Spleen (tissue), 7 donors: ENCODE data around the gene EGFL8.

Experiments used
- CTCF ChIP-seq, 11 experiments: fragments of 200-600 bp in 7 of 11; fragments of 450-650 bp in 4 of 11; sonication (generic) in 4 of 11; IDR thresholded peaks in 8 of 11; conservative IDR thresholded peaks in 3 of 11; 1 replicate in 7 of 11; 2 replicates in 4 of 11; pipeline versions ENCODE4 v1.4.0 to v1.8.0; 2016 to 2021; ENCODE audit warnings: antibody characterized with exemption in 11 of 11, inconsistent platforms in 4 of 11, mild to moderate bottlenecking in 1 of 11
- POLR2A ChIP-seq, 3 donors: fragments of 450-650 bp; IDR thresholded peaks; one replicate each; pipeline ENCODE4 v1.5.1; 2017; ENCODE audit warnings: antibody characterized with exemption in 3 of 3, mild to moderate bottlenecking in 1 of 3
- POLR2AphosphoS5 ChIP-seq, 3 donors: sonication (generic); formaldehyde crosslinking; IDR thresholded peaks; one replicate each; pipeline ENCODE4 v1.5.1; 2017; ENCODE audit warnings: antibody characterized with exemption in 3 of 3
- donor health status: DM: no; HTN: no; CAD: no; lungs with moderate emphysema.
- donor health status: DM: no; HTN: no; CAD: no.
- donor health status: DM: no; HTN: no; CAD: no.

GRCh38 chr6:32191696-32192607 is 27.6 kb downstream of the EGFL8 start:
- TF ChIP-seq CTCF (IDR thresholded peaks at IDR 0.05 in 8 of 11, conservative IDR thresholded peaks at IDR 0.05 in 3 of 11) (peak in 1 of 11 experiments; percentile 12), POLR2AphosphoS5 (IDR thresholded peaks at IDR 0.05) (no peak), POLR2A (IDR thresholded peaks at IDR 0.05) (no peak)
